GM23338 (cell line): ENCODE data around the gene RIGI. TPM values are rescaled to one million over a fixed set of nuclear protein-coding genes. Genes with fewer than 3 reads are reported as not detected.

Source experiments
- ATAC-seq: fragments of 200-7000 bp; cut with Tn5 transposase; 3 replicates; pipeline ENCODE4 v1.9.1; 2020
- DNase-seq: peaks from one replicate; pipeline ENCODE4 v3.0.0-alpha.2; 2015; ENCODE audit warnings: low spot score
- H2AFZ ChIP-seq: fragments of 200-600 bp; sonication (generic); 2 replicates; pipeline ENCODE4 v1.8.0; 2016; ENCODE audit warnings: antibody characterized with exemption, mild to moderate bottlenecking, moderate library complexity
- H3F3A ChIP-seq: fragments of 200-600 bp; sonication (generic); replicated peaks from 2 replicates; pipeline ENCODE4 v1.8.0; 2017; ENCODE audit warnings: antibody characterized with exemption, mixed run types, low read depth
- H3K27ac ChIP-seq: fragments of 200-600 bp; sonication (generic); 2 replicates; pipeline ENCODE4 v1.6.1; 2016; ENCODE audit warnings: low read depth
- H3K27me3 ChIP-seq: fragments of 200-600 bp; sonication (generic); 2 replicates; pipeline ENCODE4 v1.8.0; 2016; ENCODE audit warnings: mild to moderate bottlenecking, mixed run types, moderate library complexity; ENCODE audit not compliant: insufficient read depth
- H3K36me3 ChIP-seq: fragments of 200-600 bp; sonication (generic); 2 replicates; pipeline ENCODE4 v1.8.0; 2016; ENCODE audit warnings: mild to moderate bottlenecking; ENCODE audit not compliant: insufficient read depth
- H3K4me1 ChIP-seq: fragments of 200-600 bp; sonication (generic); 2 replicates; pipeline ENCODE4 v1.8.0; 2016; ENCODE audit warnings: mild to moderate bottlenecking, moderate library complexity; ENCODE audit not compliant: insufficient read depth
- H3K4me2 ChIP-seq: fragments of 200-600 bp; sonication (generic); 2 replicates; pipeline ENCODE4 v1.7.1; 2017; ENCODE audit warnings: mixed run types
- H3K4me3 ChIP-seq: fragments of 200-600 bp; sonication (generic); 2 replicates; pipeline ENCODE4 v1.6.1; 2016; ENCODE audit warnings: mixed run types
- H3K79me2 ChIP-seq: fragments of 200-600 bp; sonication (generic); replicated peaks from 2 replicates; pipeline ENCODE4 v1.8.0; 2017; ENCODE audit warnings: mild to moderate bottlenecking; ENCODE audit not compliant: insufficient read depth
- H3K9me2 ChIP-seq: fragments of 200-600 bp; sonication (generic); 2 replicates; pipeline ENCODE4 v1.8.0; 2017; ENCODE audit not compliant: insufficient read depth
- H4K20me1 ChIP-seq: fragments of 200-600 bp; sonication (generic); replicated peaks from 2 replicates; pipeline ENCODE4 v1.8.0; 2017; ENCODE audit warnings: mild to moderate bottlenecking; ENCODE audit not compliant: insufficient read depth
- H3K27ac Mint-ChIP-seq: 2 replicates; pipeline ENCODE4 v1.8.0; 2020; ENCODE audit warnings: inconsistent platforms, mild to moderate bottlenecking, moderate library complexity, mixed read lengths
- H3K27me3 Mint-ChIP-seq: 3 replicates; pipeline ENCODE4 v1.8.0; 2022; ENCODE audit warnings: low read depth, mild to moderate bottlenecking, moderate library complexity, mixed read lengths, inconsistent platforms; ENCODE audit not compliant: insufficient read depth, poor library complexity
- H3K36me3 Mint-ChIP-seq: 3 replicates; pipeline ENCODE4 v1.8.0; 2021; ENCODE audit warnings: low read depth, mild to moderate bottlenecking, inconsistent platforms, moderate library complexity, mixed read lengths
- H3K4me1 Mint-ChIP-seq: 3 replicates; pipeline ENCODE4 v1.8.0; 2020; ENCODE audit warnings: mild to moderate bottlenecking, inconsistent platforms, mixed read lengths
- H3K4me3 Mint-ChIP-seq: 3 replicates; pipeline ENCODE4 v1.8.0; 2021; ENCODE audit warnings: moderate library complexity, mild to moderate bottlenecking, inconsistent platforms, mixed read lengths
- H3K9me3 Mint-ChIP-seq: 3 replicates; pipeline ENCODE4 v1.8.0; 2020; ENCODE audit warnings: moderate library complexity, mild to moderate bottlenecking, inconsistent platforms, mixed read lengths
- CREB1 ChIP-seq: fragments of 250-450 bp; sonication (Bioruptor Pico); IDR thresholded peaks from 2 replicates; pipeline ENCODE4 v1.5.0; 2020; ENCODE audit warnings: low read depth, mild to moderate bottlenecking, moderate library complexity
- CTCF ChIP-seq, 2 experiments: fragments of 200-600 bp in 1 of 2; sonication (generic) in 1 of 2; conservative IDR thresholded peaks; 2 replicates each; pipeline versions ENCODE4 v1.5.1 to v1.6.1; 2016 to 2017; ENCODE audit warnings: antibody characterized with exemption in 2 of 2, low read depth in 2 of 2, mild to moderate bottlenecking in 2 of 2, moderate library complexity in 1 of 2
- EZH2phosphoT487 ChIP-seq: fragments of 200-600 bp; sonication (generic); IDR thresholded peaks from one replicate; pipeline ENCODE4 v1.8.1; 2018; ENCODE audit warnings: antibody characterized with exemption; ENCODE audit not compliant: unreplicated experiment
- JUNB ChIP-seq: IDR thresholded peaks from one replicate; pipeline ENCODE4 v1.6.1; 2016; ENCODE audit warnings: antibody characterized with exemption; ENCODE audit not compliant: unreplicated experiment
- POLR2AphosphoS5 ChIP-seq: IDR thresholded peaks from 2 replicates; pipeline ENCODE4 v1.6.1; 2016; ENCODE audit warnings: antibody characterized with exemption, low read depth
- ZNF114 ChIP-seq: fragments of 250-450 bp; sonication (Bioruptor Pico); IDR thresholded peaks from 2 replicates; pipeline ENCODE4 v1.5.0; 2020; ENCODE audit warnings: mild to moderate bottlenecking, moderate library complexity
- ZNF331 ChIP-seq: fragments of 250-450 bp; sonication (Bioruptor Pico); IDR thresholded peaks from 2 replicates; pipeline ENCODE4 v1.5.0; 2020; ENCODE audit warnings: low read depth, mild to moderate bottlenecking, moderate library complexity
- polyA plus RNA-seq: library from polyadenylated mRNA; unstranded; fragments of >200 nt; fragmentation: Nextera tagmentation; extraction: Ambion mirVana; gene quantifications from 2 replicates; pipeline ENCODE4 v1.2.1, GENCODE V29; 2016
- total RNA-seq: library from RNA; depleted of rRNA; stranded (reverse); fragments of >200 nt; shearing (Covaris generic); gene quantifications from 2 replicates; pipeline ENCODE4 v1.2.3, GENCODE V29; 2014
- TF ChIP-seq, protein P1 (sequence below): IDR thresholded peaks from one replicate; pipeline ENCODE4 v1.6.1; 2018; ENCODE audit warnings: antibody characterized with exemption; ENCODE audit not compliant: unreplicated experiment

Gene RIGI
- total and polyA plus RNA-seq, 2 experiments from 2014 or later, result 14.2 to 14.7 TPM

GRCh38 chr9:32503008-32503407 lies 23.0 kb downstream of the RIGI start:
- 0 out of 3 replicates have a peak, but pooled peaks cover 2% of the 10 kb centered on the region for H3K9me3 Mint-ChIP-seq
- Histone ChIP-seq H3K27me3 (no peaks in the 10 kb centered on the region), H3K4me2 (no peak overlapping the region), H3K9me2 (no peaks in the 10 kb centered on the region), H3K4me3 (no peak overlapping the region), H2AFZ (no peak overlapping the region), H3K36me3 (peaks cover 9% of the 10 kb centered on the region; the same call in 1 of the 2 replicates), H3F3A (no peaks in the 10 kb centered on the region), H3K79me2 (peaks cover 6% of the 10 kb centered on the region; the same call in 1 of the 2 replicates), H3K4me1 (peaks cover 7% of the 10 kb centered on the region; the same call in 1 of the 2 replicates), H4K20me1 (no peaks in the 10 kb centered on the region; the same call in 1 of the 2 replicates), H3K27ac (no peak overlapping the region)
- peak; percentile 47; the same call in 2 of the 3 replicates for ATAC-seq
- DNase-seq, result peak; percentile 22
- H3K27ac Mint-ChIP-seq, result 0 out of 2 replicates have a peak overlapping the region, but pooled peaks have one; percentile 9
- no peak for TF ChIP-seq POLR2AphosphoS5
- no peak for TF ChIP-seq JUNB
- peaks cover 25% of the 10 kb centered on the region for H3K36me3 Mint-ChIP-seq
- no peaks in the 10 kb centered on the region for H3K27me3 Mint-ChIP-seq
- H3K4me3 Mint-ChIP-seq, result no peak overlapping the region
- H3K4me1 Mint-ChIP-seq, result peaks cover 9% of the 10 kb centered on the region; the same call in 2 of the 3 replicates

DNA sequence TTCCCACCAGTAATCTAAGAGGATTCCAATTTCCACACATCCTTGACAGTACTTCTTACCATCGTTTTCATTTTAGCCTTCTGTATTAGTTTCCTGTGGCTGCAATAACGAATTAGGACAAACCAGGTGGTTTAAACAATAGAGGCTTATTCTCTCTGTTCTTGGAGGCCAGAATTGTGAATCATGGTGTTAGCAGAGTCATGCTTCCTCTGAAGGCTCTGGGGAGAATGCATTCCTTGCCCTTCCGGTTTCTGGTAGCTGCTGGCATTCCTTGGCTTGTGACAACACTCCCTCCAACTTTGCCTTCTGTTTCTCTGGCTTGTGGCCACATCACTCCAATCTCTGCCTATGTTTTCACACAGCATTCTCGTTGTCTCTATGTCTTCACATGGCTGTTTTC lies 23.5 kb downstream of the RIGI start:
- H3K4me1 ChIP-seq, result peaks cover 7% of the 10 kb centered on the region; the same call in 1 of the 2 replicates
- peaks cover 6% of the 10 kb centered on the region; the same call in 1 of the 2 replicates for H3K79me2 ChIP-seq
- no peak; the same call in 2 of the 3 replicates for ATAC-seq
- peaks cover 27% of the 10 kb centered on the region for H3K36me3 Mint-ChIP-seq
- no peak overlapping the region for H3K27ac ChIP-seq
- H3F3A ChIP-seq, result no peaks in the 10 kb centered on the region
- no peaks in the 10 kb centered on the region for H3K27me3 ChIP-seq
- H3K4me3 Mint-ChIP-seq, result no peak overlapping the region
- H3K4me1 Mint-ChIP-seq, result peaks cover 9% of the 10 kb centered on the region; the same call in 2 of the 3 replicates
- H3K4me3 ChIP-seq, result no peak overlapping the region
- peaks cover 9% of the 10 kb centered on the region; the same call in 1 of the 2 replicates for H3K36me3 ChIP-seq
- H3K27me3 Mint-ChIP-seq, result no peaks in the 10 kb centered on the region
- no peak overlapping the region for H3K4me2 ChIP-seq
- DNase-seq, result peak; percentile 21
- TF ChIP-seq POLR2AphosphoS5 (no peak), ZNF331 (CRISPR knock-in tag) (no peak), ZNF114 (CRISPR knock-in tag) (no peak)
- H4K20me1 ChIP-seq, result no peaks in the 10 kb centered on the region; the same call in 1 of the 2 replicates
- H3K27ac Mint-ChIP-seq, result peak overlapping the region; percentile 87
- 0 out of 3 replicates have a peak, but pooled peaks cover 2% of the 10 kb centered on the region for H3K9me3 Mint-ChIP-seq
- H3K9me2 ChIP-seq, result no peaks in the 10 kb centered on the region
- H2AFZ ChIP-seq, result no peak overlapping the region

GRCh38 chr9:32501868-32502267 lies 24.1 kb downstream of the RIGI start:
- no peaks in the 10 kb centered on the region for H3K9me2 ChIP-seq
- 0 out of 2 replicates have a peak, but pooled peaks cover under 1% of the 10 kb centered on the region for H3K79me2 ChIP-seq
- TF ChIP-seq CREB1 (CRISPR knock-in tag) (no peak), CTCF (conservative IDR thresholded peaks at IDR 0.05; ENCODE audit: low read depth in 2 of 2) (no peak), EZH2phosphoT487 (no peak), POLR2AphosphoS5 (no peak), JUNB (no peak)
- TF ChIP-seq, protein P1, sequence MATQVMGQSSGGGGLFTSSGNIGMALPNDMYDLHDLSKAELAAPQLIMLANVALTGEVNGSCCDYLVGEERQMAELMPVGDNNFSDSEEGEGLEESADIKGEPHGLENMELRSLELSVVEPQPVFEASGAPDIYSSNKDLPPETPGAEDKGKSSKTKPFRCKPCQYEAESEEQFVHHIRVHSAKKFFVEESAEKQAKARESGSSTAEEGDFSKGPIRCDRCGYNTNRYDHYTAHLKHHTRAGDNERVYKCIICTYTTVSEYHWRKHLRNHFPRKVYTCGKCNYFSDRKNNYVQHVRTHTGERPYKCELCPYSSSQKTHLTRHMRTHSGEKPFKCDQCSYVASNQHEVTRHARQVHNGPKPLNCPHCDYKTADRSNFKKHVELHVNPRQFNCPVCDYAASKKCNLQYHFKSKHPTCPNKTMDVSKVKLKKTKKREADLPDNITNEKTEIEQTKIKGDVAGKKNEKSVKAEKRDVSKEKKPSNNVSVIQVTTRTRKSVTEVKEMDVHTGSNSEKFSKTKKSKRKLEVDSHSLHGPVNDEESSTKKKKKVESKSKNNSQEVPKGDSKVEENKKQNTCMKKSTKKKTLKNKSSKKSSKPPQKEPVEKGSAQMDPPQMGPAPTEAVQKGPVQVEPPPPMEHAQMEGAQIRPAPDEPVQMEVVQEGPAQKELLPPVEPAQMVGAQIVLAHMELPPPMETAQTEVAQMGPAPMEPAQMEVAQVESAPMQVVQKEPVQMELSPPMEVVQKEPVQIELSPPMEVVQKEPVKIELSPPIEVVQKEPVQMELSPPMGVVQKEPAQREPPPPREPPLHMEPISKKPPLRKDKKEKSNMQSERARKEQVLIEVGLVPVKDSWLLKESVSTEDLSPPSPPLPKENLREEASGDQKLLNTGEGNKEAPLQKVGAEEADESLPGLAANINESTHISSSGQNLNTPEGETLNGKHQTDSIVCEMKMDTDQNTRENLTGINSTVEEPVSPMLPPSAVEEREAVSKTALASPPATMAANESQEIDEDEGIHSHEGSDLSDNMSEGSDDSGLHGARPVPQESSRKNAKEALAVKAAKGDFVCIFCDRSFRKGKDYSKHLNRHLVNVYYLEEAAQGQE, result no peak

More at GRCh38 chr9:32501868-32502267, 24.1 kb downstream of the RIGI start:
- no peak overlapping the region for H3K27ac ChIP-seq
- no peaks in the 10 kb centered on the region; the same call in 1 of the 2 replicates for H4K20me1 ChIP-seq
- H2AFZ ChIP-seq, result no peak overlapping the region
- Mint-ChIP-seq H3K9me3 (0 out of 3 replicates have a peak, but pooled peaks cover 2% of the 10 kb centered on the region), H3K27me3 (no peaks in the 10 kb centered on the region), H3K4me1 (peaks cover 9% of the 10 kb centered on the region; the same call in 2 of the 3 replicates), H3K36me3 (peaks cover 29% of the 10 kb centered on the region), H3K27ac (no peak overlapping the region), H3K4me3 (no peak overlapping the region)
- no peaks in the 10 kb centered on the region for H3F3A ChIP-seq
- H3K4me3 ChIP-seq, result no peak overlapping the region
- H3K36me3 ChIP-seq, result peaks cover 9% of the 10 kb centered on the region; the same call in 1 of the 2 replicates
- H3K4me2 ChIP-seq, result no peak overlapping the region
- ATAC-seq, result no peak
- peaks cover 7% of the 10 kb centered on the region; the same call in 1 of the 2 replicates for H3K4me1 ChIP-seq
- no peak for DNase-seq
- no peaks in the 10 kb centered on the region for H3K27me3 ChIP-seq
